Fibroblast of pulmonary artery (primary cell): Measurements from ENCODE around the gene ZNF148.
"Not testable (repeated sequence)": the region's sequence is repeated elsewhere in the genome, so short reads cannot be mapped to it uniquely, and the experiment has no call there.

ENCODE experiments used
- DNase-seq: peaks from one replicate; pipeline ENCODE4 v3.0.0-alpha.2; 2010; ENCODE audit warnings: low read depth
- H3K4me3 ChIP-seq: replicated peaks from 2 replicates; pipeline ENCODE4 v1.5.1; 2011; ENCODE audit warnings: low read depth, mild to moderate bottlenecking, control low read depth, low read length, moderate library complexity
- TF ChIP-seq, protein P1 (sequence below): IDR thresholded peaks from 2 replicates; pipeline ENCODE4 v1.5.1; 2011; ENCODE audit warnings: mild to moderate bottlenecking, control low read depth, low read length, inconsistent platforms; ENCODE audit errors: missing control alignments

ZNF148 gene

DNA sequence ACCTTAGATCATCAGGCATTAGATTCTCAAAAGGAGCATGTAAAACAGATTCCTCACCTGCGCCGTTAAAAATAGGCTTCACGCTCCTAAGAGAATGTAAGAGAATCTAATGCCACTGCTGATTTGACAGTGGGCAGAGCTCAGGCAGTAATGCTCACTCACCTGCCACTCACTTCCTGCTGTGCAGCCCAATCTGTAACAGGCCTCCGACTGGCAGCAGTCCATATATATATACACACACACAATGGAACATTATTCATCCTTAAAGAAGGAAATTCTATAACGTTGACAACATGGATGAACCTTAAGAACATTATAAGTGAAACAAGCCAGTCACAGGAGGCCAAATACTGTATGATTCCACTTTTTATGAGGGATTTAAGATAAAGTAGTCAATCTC, 24.5 kb downstream of the ZNF148 start:
- H3K4me3 ChIP-seq = no peak overlapping the region
- no peak for DNase-seq
- TF ChIP-seq, protein P1, sequence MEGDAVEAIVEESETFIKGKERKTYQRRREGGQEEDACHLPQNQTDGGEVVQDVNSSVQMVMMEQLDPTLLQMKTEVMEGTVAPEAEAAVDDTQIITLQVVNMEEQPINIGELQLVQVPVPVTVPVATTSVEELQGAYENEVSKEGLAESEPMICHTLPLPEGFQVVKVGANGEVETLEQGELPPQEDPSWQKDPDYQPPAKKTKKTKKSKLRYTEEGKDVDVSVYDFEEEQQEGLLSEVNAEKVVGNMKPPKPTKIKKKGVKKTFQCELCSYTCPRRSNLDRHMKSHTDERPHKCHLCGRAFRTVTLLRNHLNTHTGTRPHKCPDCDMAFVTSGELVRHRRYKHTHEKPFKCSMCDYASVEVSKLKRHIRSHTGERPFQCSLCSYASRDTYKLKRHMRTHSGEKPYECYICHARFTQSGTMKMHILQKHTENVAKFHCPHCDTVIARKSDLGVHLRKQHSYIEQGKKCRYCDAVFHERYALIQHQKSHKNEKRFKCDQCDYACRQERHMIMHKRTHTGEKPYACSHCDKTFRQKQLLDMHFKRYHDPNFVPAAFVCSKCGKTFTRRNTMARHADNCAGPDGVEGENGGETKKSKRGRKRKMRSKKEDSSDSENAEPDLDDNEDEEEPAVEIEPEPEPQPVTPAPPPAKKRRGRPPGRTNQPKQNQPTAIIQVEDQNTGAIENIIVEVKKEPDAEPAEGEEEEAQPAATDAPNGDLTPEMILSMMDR = no peak

DNA sequence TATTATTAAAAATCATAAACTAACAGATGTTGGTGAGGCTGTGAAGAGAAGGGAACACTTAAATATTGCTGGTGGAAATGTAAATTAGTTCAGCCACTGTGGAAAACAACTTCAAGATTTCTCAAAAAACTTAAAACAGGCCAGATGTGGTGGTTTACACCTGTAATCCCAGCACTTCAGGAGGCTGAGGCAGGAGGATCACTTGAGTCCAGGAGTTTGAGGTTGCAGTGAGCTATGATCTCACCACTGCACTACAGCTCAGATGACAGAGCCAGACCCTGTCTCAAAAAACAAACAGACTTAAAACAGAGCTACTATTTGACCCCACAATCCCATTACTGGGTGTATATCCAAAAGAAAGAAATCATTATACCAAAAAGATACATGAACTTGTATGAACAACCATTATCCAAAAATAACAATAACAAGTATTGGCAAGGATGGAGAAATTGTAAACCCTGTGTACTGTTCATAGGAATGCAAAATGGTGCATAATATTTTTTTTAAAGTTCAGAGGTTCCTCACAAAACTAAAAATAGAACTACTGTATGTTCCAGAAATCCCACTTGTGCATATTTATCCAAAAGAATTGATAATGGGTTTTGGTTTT, 25.5 kb downstream of the ZNF148 start:
- no peak overlapping the region for H3K4me3 ChIP-seq
- TF ChIP-seq, protein P1 = no peak
- DNase-seq = no peak

DNA sequence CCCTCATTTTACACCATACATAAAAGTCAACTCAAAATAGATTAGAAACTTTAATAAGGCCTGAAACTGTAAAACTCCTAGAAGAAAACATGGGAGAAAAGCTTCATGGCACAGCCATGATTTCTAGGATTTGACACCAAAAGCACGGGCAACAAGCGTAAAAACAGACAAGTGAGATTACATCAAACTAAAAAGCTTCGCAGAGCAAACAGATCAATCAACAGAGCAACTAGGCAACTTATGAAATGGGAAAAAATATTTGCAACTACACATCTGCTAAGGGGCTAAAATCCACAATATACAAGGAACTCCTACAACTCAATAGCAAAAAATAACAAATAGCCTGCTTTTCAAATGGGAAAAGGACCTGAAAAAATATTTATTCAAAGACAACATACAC, 26.1 kb downstream of the ZNF148 start:
- DNase-seq = no peak
- TF ChIP-seq, protein P1 = no peak
- H3K4me3 ChIP-seq = no peak overlapping the region

- not testable (repeated sequence) for DNase-seq, H3K4me3 ChIP-seq
Observed at GRCh38 chr3:125343367-125343766, 31.8 kb downstream of the ZNF148 start.

DNA sequence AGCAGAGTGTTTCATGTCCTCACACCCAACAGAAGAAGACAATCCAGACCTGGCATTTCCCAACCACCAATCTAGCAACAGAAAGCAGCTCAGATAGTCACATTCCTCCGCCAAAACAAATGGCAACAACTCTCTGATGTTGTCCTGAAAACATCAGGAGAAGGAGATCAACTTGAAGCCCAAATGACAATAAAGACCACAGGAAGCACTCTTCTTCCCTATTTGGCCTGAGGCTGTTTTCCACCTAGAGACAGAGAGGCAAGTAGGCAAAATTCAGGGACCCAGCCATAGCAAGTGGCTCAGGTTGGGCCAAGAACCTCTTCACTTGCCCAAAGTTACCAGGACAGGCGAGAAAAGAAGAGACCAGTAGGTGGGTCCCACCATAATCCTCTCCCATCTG, 35.0 kb downstream of the ZNF148 start:
- DNase-seq = no peak
- TF ChIP-seq, protein P1 = no peak
- no peak overlapping the region for H3K4me3 ChIP-seq

DNA sequence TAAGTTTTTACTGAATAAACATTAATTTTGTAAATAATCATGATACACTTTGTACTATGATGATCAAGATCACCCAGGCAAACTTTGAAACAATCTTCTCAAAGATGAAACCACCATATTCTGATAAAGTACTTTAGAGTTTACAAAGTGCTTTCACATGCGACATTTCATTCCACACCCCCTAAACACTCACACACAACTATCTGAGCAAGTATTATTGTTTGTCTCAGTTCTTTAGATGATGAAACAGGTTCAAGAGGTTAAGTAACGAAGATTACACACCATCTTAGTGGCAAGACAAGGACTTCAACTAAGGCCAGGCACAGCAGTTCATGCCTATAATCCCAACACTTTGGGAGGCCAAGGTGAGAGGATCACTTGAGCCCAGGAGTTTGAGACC, 37.6 kb downstream of the ZNF148 start:
- H3K4me3 ChIP-seq = no peak overlapping the region
- TF ChIP-seq, protein P1 = no peak
- DNase-seq = no peak

DNA sequence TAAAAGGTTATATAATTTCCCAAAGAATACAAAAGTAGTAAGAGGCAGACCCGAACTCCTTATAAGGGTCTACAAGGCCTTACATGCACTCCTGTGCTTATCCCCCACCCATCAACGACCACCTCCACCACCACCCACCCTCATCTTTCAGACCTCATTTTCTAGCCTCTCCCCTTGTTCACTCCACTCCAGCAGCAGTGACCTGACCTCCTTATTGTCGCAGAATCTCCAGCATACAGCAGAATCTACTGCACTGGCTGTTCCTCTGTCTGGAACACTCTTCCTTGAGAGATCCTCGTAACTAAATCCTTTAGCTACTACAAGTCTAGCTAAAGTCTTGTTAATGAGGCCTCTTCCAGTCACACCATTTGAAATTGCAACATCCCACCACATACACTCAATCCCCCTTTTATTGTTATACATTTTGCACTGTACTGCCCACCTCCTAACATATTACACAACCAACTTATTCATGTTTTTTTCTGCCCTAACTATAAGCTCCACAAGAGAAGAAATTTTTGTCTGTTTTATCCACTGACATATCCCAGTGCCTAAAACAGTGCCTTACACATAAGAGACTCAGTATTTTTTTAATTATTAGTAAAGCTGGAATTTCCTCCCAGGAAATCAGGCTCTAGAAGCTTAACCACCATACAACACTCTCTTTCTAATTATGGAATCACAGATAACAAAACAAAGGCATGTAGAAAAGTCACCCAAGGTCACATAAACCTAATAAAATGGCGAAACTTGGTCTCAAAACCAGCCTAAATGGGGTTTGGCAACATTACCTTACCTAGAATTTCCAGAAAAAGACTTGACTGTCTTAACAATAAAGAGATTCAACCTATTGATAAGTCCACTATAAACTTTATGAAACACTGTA, 40.2 kb downstream of the ZNF148 start:
- peak; percentile 35 for DNase-seq
- H3K4me3 ChIP-seq = no peak overlapping the region
- TF ChIP-seq, protein P1 = no peak
